ENCODE measurements around the gene HPSE2.

DNA sequence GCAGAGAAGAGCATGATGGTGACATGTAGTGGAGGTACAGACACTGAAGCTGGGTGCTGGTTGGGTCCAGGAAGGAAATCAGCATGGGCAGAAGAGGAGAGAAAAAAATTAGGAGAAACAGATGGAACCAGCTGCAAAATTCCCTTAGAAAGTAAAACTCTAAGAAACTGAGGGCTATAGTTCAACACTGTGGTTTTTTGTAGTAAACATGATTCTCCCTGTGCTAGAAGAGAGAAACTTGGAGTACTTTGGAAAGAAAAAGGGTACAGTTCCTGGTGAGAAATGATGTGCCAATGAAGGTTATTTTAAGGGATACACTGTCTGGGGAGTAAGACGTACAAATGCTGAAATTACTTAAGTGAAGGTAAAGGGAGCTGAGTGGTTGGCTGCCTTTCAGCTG is 607.4 kb downstream of the HPSE2 start:
- TF ChIP-seq, protein P1, sequence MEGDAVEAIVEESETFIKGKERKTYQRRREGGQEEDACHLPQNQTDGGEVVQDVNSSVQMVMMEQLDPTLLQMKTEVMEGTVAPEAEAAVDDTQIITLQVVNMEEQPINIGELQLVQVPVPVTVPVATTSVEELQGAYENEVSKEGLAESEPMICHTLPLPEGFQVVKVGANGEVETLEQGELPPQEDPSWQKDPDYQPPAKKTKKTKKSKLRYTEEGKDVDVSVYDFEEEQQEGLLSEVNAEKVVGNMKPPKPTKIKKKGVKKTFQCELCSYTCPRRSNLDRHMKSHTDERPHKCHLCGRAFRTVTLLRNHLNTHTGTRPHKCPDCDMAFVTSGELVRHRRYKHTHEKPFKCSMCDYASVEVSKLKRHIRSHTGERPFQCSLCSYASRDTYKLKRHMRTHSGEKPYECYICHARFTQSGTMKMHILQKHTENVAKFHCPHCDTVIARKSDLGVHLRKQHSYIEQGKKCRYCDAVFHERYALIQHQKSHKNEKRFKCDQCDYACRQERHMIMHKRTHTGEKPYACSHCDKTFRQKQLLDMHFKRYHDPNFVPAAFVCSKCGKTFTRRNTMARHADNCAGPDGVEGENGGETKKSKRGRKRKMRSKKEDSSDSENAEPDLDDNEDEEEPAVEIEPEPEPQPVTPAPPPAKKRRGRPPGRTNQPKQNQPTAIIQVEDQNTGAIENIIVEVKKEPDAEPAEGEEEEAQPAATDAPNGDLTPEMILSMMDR (IDR thresholded peaks at IDR 0.05; ENCODE audit: low read depth, low read length): no peak
- no peak for TF ChIP-seq EZH2phosphoT487 (IDR thresholded peaks at IDR 0.05; ENCODE audit: low read depth)
